GM10248 (cell line): Measurements from ENCODE around the gene MTG2.
A peak's percentile ranks its signal among the peaks of the same experiment; 100 is the strongest.

Experiments
- CTCF ChIA-PET: fragments of 300-600 bp; sonication (Branson Sonifier 250); formaldehyde crosslinking; extraction: SDS; loops from one replicate; lab custom pipeline; 2021; ENCODE audit warnings: antibody characterized with exemption; lab: Yijun Ruan, JAX
- POLR2A ChIA-PET: fragments of 350-650 bp; sonication (Branson Sonifier 250); formaldehyde crosslinking; extraction: SDS; loops from one replicate; lab custom pipeline; 2020; ENCODE audit warnings: antibody characterized with exemption; lab: Yijun Ruan, JAX
- DNase-seq: peaks from one replicate; pipeline ENCODE4 v3.0.0; 2012; ENCODE audit errors: extremely low spot score
- CTCF ChIP-seq: IDR thresholded peaks from 2 replicates; pipeline ENCODE4 v1.5.1; 2012; ENCODE audit warnings: mild to moderate bottlenecking, low read depth; ENCODE audit errors: extremely low read depth, missing control alignments, control extremely low read depth

The MTG2 gene

GRCh38 chr20:62205618-62206387 lies 23.0 kb downstream of the MTG2 start:
- no peak for TF ChIP-seq CTCF
- CTCF ChIA-PET, result no interaction called here
- no peak for DNase-seq
- POLR2A ChIA-PET, result no interaction called here

- POLR2A ChIA-PET, result no interaction called here
- no peak for DNase-seq
- CTCF ChIA-PET, result no interaction called here
- TF ChIP-seq CTCF, result no peak
Measured at GRCh38 chr20:62206388-62206775, 23.6 kb downstream of the MTG2 start.

- CTCF ChIA-PET, result no interaction called here
- no peak for DNase-seq
- POLR2A ChIA-PET, result no interaction called here
- no peak for TF ChIP-seq CTCF
Measured at GRCh38 chr20:62208061-62208794, 25.4 kb downstream of the MTG2 start.

GRCh38 chr20:62208795-62209755 lies 26.2 kb downstream of the MTG2 start:
- no peak for DNase-seq
- ChIA-PET CTCF (interaction anchor here (1.0 kb wide), 1 partner anchor 25 kb away, joined by 3 read pairs; no protein-coding TSS in a partner anchor), POLR2A (no interaction called here)
- peak; percentile 3 for TF ChIP-seq CTCF

GRCh38 chr20:62209850-62210495 lies 27.1 kb downstream of the MTG2 start:
- CTCF ChIA-PET, result interaction anchor here (1.0 kb wide), 1 partner anchor 24 kb away, joined by 3 read pairs; no protein-coding TSS in a partner anchor
- no peak for DNase-seq
- no peak for TF ChIP-seq CTCF
- POLR2A ChIA-PET, result no interaction called here
